Stimulated activated CD4-positive, alpha-beta T cell treated with anti-CD3 and anti-CD28 coated beads, Interleukin-12 subunit alpha, Interleukin-12 subunit beta, amount 100 ng/mL, for 4 hours (primary cell): ENCODE measurements around the gene NOC4L.
A peak's percentile ranks its signal among the peaks of the same experiment; 100 is the strongest.
"Not testable (repeated sequence)": the region's sequence is repeated elsewhere in the genome, so short reads cannot be mapped to it uniquely, and the experiment has no call there.

Experiments
- DNase-seq: peaks from one replicate; pipeline ENCODE4 v3.0.0-alpha.2; 2020

Gene NOC4L

GRCh38 chr12:132144115-132144809 lies at the start of gene NOC4L, which contains the start of gene DDX51:
TSS of gene NOC4L (plus strand) at chr12:132144457. CDS start at chr12:132144489, 32 bp downstream.
TSS of gene DDX51 (minus strand) at chr12:132144319. CDS start at chr12:132144296, 23 bp downstream.
- peak; percentile 97 for DNase-seq

GRCh38 chr12:132095520-132096409 lies 48.5 kb upstream of the NOC4L start:
- DNase-seq: no peak

GRCh38 chr12:132099739-132100138 lies 44.5 kb upstream of the NOC4L start:
- DNase-seq: no peak

- no peak for DNase-seq
Observed at GRCh38 chr12:132100306-132101065, 43.8 kb upstream of the NOC4L start.

- no peak for DNase-seq
Observed at GRCh38 chr12:132102297-132102696, 42.0 kb upstream of the NOC4L start.

- DNase-seq: not testable (repeated sequence)
Observed at GRCh38 chr12:132103072-132103471, 41.2 kb upstream of the NOC4L start.

- DNase-seq: no peak
Observed at GRCh38 chr12:132103542-132104308, 40.5 kb upstream of the NOC4L start.

- DNase-seq: no peak
Observed at GRCh38 chr12:132105467-132105866, 38.8 kb upstream of the NOC4L start.

- no peak for DNase-seq
Observed at GRCh38 chr12:132106921-132107320, 37.3 kb upstream of the NOC4L start.

- no peak for DNase-seq
Observed at GRCh38 chr12:132108211-132108832, 35.9 kb upstream of the NOC4L start.

- DNase-seq: no peak
Observed at GRCh38 chr12:132109741-132110140, 34.5 kb upstream of the NOC4L start.

- no peak for DNase-seq
Observed at GRCh38 chr12:132110677-132111076, 33.6 kb upstream of the NOC4L start.

- no peak for DNase-seq
Observed at GRCh38 chr12:132111654-132112304, 32.5 kb upstream of the NOC4L start.

GRCh38 chr12:132114667-132115066 lies 29.6 kb upstream of the NOC4L start:
- DNase-seq: no peak

- DNase-seq: no peak
Observed at GRCh38 chr12:132115500-132115899, 28.8 kb upstream of the NOC4L start.

GRCh38 chr12:132116709-132117557 lies 27.3 kb upstream of the NOC4L start:
- DNase-seq: no peak

GRCh38 chr12:132117558-132117875 lies 26.7 kb upstream of the NOC4L start:
- no peak for DNase-seq

- DNase-seq: no peak
Observed at GRCh38 chr12:132118876-132119275, 25.4 kb upstream of the NOC4L start.

GRCh38 chr12:132121283-132121682 lies 23.0 kb upstream of the NOC4L start:
- DNase-seq: no peak

GRCh38 chr12:132123970-132124765 lies 20.1 kb upstream of the NOC4L start:
- no peak for DNase-seq
